T-helper 1 cell (primary cell): Measurements from ENCODE around the gene UBE2Z.
A peak's percentile ranks its signal among the peaks of the same experiment; 100 is the strongest.
"Not testable (repeated sequence)": the region's sequence is repeated elsewhere in the genome, so short reads cannot be mapped to it uniquely, and the experiment has no call there.

Source experiments
- DNase-seq, 5 donors: peaks; one replicate each; pipeline ENCODE4 v3.0.0-alpha.2; 2012 to 2020
- total RNA-seq, 4 donors: gene quantifications; one replicate each; lab custom pipeline; 2026; lab: John Stamatoyannopoulos, UW

The UBE2Z gene
- 49.6 to 66.2 (median 59.3) reads per million in 4 donors for total RNA-seq

DNA sequence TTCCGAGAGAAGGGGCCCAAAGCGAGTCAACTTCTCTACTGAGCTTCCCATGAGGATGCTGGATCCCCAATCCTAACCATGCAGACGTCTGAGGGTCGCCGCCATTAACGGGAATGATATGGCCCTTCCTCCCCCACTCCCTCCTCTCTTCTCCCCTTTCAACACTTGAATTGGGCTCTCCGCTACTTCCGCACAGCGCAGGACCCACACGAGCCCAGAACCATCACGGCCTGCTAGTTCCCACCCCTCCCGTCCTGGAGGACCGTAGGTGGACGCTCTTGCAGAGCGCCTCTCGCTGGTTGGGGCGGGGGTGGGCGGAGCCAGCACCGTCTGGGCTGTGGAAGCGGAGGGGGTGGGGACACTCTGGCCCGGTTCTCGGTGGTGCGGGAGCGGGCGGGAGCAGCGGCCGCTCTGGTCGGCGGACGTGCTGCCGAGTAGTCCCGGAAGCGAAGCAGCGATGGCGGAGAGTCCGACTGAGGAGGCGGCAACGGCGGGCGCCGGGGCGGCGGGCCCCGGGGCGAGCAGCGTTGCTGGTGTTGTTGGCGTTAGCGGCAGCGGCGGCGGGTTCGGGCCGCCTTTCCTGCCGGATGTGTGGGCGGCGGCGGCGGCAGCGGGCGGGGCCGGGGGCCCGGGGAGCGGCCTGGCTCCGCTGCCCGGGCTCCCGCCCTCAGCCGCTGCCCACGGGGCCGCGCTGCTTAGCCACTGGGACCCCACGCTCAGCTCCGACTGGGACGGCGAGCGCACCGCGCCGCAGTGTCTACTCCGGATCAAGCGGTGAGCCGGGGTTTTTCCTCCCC is at the start of gene UBE2Z:
Gene UBE2Z, plus strand, starts transcription at position 361 of the 797 bp plus-strand sequence. Its CDS starts 97 bp downstream, at position 458.
- peak; percentile 73 to 96 (median 80) for DNase-seq

- no peak for DNase-seq
These were observed 48.2 kb upstream of the UBE2Z start for GRCh38 chr17:48860034-48860433.

GRCh38 chr17:48860456-48860855 is 47.8 kb upstream of the UBE2Z start:
- no peak for DNase-seq

DNA sequence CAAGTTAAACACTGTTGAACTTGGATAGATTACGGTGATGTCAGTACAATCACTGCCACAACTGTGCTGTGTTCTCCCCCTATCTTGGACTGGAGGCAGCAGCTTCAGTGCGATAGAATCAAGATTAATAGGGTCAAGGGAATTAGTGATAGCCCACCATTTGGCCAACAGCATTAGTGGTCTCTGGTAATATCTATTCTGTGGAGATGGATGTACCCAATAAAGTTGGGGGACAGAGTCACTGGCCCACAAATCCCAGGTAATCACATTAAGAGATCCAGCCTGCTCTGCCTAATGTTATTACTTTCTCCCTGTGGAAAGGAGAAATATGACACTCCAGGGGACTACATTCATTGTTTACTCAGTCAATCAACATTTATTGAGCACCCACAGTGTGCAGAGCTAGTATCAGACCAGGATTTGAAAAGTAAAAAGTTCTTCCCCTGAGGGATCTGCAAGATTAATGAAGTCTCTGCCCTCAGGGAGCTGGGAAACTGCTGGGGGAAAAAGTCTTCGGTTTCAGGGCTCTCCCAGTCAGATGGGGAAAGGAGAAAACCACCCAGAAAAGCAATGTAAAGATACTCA is 39.2 kb upstream of the UBE2Z start:
- no peak for DNase-seq

DNA sequence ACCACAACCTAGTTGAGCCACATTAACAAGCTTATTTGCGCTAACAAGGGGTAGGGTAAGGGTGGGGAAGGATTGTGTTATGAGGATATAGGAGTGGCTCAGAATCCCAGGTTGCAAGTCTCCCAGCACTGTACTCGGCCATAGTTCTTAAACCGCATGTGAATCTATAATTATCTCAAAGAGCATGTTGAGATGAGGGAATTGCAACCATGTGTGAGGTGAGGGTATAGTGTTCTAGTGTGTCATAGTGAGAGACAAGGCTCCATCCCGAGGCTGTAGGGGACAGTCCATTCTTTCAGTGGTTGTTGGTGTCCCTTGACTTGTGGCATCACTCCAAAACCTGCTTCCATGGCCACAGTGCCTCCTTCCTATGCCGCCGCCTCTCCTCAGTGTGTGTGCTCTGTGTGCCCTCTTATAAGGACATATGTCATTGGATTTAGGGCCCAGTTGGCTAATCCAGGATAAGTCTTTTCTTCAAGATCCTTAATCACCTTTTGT is 38.3 kb upstream of the UBE2Z start:
- DNase-seq: no peak

- DNase-seq: no peak
These were observed 37.1 kb upstream of the UBE2Z start for GRCh38 chr17:48871035-48871550.

DNA sequence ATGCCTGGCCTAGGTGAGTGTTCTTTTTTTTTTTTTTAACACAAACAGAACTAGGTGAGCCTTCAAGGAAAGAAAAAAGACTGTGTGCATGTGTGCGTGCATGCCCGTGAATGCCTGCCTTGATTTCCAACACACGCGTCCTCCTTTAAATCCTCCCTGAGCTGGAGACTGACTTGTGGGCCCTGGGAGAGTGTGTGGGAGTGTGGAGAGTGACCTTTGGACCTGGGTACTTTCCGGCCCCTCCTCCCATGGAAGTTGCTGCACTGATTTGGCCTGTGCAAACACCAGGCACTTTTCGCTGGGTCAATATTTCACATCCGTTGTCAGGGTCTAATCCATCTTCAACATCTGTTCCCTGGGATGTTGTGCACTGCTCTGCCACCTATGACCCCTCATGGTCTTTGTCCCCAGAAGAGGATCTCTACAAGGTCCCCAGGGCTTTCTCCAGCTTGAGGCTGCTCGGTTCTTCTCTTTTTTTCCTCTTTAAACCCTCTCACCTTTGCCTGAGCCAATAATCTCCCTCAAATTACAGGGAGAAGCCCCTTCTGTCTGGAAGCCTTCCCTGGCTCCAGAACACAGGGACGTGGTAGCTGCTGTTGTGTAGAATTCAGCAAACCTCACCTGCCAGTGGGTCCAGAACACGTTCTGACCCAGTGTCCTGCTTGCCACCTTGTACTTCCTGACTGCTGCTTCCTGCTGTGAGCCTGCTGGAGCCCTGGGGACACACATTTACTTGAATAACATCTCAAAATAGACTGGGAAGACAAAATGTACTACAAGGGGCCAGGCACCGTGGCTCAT is 36.5 kb upstream of the UBE2Z start:
- no peak for DNase-seq

DNA sequence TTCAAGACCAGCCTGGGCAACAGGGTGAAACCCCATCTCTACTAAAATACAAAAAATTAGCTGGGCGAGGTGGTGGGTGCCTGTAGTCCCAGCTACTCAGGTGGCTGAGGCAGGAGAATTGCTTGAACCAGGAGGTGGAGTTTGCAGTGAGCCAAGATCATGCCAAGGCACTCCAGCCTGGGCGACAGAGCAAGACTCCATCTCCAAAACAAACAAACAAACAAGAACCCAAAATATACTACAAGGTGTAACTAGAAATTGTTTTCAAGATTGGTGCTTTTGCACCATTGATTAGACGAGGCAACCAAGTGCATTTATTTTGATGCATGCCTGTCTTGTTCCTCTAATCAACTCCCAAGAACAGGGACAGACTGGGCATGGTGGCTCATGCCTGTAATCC is 35.8 kb upstream of the UBE2Z start:
- DNase-seq: not testable (repeated sequence)

- no peak for DNase-seq
These were observed 35.0 kb upstream of the UBE2Z start for GRCh38 chr17:48873209-48873608.

GRCh38 chr17:48873696-48874443 is 34.3 kb upstream of the UBE2Z start:
- no peak for DNase-seq

DNA sequence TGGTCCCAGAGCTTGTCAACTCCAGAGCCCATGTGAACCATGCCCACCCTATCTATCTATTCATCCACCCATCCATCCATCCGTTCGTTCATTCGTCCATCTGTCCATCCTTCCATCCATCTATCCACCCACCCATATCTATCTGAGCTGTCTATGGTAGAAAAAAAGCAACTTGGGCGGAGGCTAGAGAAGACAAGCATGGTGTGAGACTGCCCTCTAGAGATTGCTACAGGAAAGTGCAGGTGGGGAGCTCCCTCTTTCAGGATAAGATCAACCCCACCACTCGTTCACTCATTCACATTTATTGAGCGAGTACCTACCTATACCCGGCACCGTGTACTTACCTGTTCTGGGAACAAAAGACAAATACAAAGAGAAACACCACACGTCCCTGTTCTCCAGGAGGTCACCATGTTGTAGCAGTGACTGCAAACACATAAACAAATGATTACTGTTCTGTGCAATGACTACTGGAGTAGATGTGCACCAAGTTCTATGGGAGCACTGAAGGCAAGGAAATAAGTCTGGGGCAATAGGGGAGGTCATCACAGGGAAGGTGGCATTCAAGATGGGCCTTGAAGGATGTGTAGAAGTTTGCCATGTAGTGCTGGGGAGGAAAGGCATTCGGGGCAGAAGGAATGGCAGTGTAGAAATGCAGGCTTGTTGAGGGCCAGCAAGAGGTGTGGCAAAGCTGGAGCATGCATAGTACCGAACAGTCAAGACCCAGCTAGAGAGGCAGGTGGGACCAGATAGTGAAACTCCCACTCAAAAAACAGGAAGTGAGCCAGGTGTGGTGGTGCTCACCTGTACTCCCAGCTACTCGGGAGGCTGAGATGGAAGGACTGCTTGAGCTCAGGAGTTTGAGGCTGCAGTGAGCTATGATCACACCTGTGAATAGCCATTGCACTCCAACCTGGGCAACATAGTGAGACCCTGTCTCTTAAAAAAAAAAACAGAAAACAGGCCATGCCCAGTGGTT is 29.0 kb upstream of the UBE2Z start:
- DNase-seq: peak; percentile 10 to 66 (median 36)

DNA sequence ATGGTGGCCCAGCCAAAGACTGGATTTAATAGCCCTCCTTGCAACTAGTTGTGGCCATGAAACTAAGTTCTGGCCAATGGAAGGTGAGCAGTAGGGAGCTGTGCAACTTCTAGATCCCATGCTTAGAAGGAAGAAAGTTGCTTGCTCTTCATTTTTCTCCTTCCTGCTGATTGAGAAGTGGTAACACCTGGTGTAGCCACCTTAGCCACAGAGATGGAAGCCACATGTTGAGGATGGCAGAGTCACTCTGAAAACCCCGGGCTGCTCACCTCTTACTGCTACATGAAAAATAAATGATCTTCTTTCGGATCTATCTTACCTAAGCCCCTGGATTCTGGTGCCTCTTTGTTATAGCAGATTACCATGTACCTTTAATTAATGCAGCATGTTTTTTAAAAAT is 25.9 kb upstream of the UBE2Z start:
- no peak for DNase-seq

DNA sequence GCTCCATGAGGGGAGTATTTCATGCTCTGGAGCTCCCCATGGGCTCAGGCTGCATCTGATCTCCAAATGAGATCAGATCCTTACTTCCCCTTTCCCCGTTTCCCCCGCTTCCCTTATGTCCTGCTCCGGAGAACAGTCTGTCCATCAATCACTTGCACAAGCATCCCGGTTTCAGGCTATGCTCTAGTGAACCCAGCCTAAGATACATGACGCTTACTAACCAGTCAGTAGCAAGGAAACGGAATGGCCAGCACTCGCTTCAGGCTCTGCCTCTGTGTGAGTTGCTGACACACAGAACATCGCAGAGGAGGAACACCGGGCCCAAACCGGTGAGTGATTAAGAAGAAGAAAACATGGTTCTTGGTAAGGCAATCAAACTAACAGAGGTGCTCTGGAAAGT is 25.0 kb upstream of the UBE2Z start:
- DNase-seq: no peak

DNA sequence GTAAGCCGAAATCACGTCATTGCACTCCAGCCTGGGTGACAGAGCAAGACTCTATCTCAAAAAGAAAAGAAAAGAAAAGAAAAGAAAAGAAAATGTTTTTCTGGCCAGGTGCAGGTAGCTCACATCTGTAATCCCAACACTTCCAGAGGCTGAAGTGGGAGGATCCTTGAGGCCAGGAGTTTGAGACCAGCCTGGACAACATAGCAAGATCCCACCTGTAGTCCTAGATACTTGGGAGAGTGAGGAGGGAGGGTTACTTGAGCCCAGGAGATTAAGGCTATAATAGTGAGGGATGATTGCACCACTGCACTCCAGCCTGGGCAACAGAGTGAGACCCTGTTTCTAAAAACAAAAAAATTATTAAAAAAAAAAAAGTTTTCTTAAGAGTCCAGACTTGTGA is 18.1 kb upstream of the UBE2Z start:
- no peak for DNase-seq

DNA sequence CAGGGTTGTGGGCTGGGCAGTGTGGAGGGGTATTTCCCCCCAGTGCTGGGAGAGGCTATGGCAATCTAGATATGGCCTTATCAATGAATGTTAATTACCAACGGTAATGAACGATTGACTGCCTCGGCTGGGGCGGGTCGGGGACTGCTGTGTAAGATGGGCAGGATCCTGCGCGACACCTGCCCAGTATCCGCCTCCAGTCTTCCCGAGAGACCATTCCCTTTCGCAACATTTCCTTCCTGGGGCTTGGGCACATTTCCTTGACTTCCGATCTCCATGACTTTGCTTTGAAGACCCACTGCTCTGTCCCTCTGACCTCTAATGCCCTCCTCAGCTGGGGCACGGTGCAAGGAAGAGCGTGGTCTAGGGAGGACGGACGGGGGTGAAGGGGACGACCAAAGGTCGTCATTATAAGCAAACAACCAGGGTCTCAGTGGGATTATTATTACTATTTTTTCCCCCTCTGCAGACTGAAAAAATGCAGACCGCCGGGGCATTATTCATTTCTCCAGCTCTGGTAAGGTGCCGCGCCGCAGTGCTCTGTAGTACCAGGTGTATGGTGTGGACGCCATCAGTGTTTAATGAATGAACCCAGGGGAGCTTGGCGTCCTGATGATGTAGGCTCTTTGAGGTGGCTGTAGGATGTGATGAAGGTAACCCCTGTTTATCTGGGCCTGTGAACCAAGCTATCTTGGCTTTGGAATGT is 15.1 kb upstream of the UBE2Z start:
- no peak for DNase-seq

GRCh38 chr17:48893646-48894508 is 14.3 kb upstream of the UBE2Z start:
- no peak for DNase-seq

DNA sequence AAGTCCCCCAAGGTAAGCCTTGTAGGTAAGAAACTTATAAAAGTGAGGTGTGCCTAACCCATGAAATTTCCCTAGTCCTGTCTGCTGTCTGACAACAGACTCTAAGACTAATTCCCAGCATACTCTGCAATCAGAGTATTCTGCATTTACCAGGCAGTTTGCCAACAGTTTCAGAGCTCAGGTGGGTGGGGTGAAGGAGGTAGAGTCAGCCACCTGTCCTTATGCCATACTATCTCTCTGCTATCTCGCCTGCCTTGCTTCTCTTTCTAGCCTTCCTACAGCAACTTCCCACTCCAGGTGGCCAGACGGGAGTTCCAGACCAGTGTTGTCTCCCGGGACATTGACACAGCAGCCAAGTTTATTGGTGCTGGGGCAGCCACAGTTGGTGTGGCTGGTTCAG is 13.3 kb upstream of the UBE2Z start:
- no peak for DNase-seq

GRCh38 chr17:48901241-48901640 is 7.0 kb upstream of the UBE2Z start:
- DNase-seq: no peak

GRCh38 chr17:48903401-48903800 is 4.8 kb upstream of the UBE2Z start:
- DNase-seq: no peak
